Measurements from ENCODE around the gene GIMAP5. TPM values are rescaled to one million over a fixed set of nuclear protein-coding genes. Genes with fewer than 3 reads are reported as not detected.

Gene GIMAP5
- total and polyA plus RNA-seq, 2 of the 13 experiments (the other 11 are each of a cell fraction or from before 2014, with no cell fraction given) = not detected

DNA sequence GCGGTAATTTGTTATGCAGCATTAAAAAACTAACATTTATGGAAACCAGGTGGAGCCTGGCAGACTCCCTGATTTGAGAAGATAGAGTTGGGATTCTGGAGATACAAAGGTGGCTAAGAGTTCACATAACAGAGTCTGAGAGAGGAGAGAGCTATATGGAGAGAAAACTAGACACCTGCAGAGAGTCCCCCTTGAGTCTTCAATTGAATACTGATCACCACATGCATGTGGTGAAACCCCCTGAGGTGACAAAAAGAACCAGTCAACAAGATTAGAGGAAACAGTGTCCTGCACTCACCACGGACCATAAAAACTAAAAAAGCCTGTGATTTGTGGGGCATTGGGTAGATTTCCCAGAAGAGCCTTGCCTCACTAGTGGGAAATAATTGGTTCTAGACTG lies 41.6 kb upstream of the GIMAP5 start (continued):
- TF ChIP-seq NR1H2 (CRISPR knock-in tag; IDR thresholded peaks at IDR 0.05; ENCODE audit: borderline replicate concordance, low read depth) (no peak), ZNF12 (CRISPR knock-in tag; IDR thresholded peaks at IDR 0.05) (no peak), ZSCAN29 (CRISPR knock-in tag; conservative IDR thresholded peaks at IDR 0.05) (no peak), ZNF607 (CRISPR knock-in tag; IDR thresholded peaks at IDR 0.05; ENCODE audit: borderline replicate concordance) (no peak), ZBTB43 (CRISPR knock-in tag; conservative IDR thresholded peaks at IDR 0.05) (no peak), ZNF124 (CRISPR knock-in tag; IDR thresholded peaks at IDR 0.05) (no peak)

- no peak for TF ChIP-seq NR0B2 (CRISPR knock-in tag; IDR thresholded peaks at IDR 0.05)
- no peak for TF ChIP-seq ZNF569 (CRISPR knock-in tag; IDR thresholded peaks at IDR 0.05; ENCODE audit: borderline replicate concordance)
- no peak for TF ChIP-seq ZNF343 (CRISPR knock-in tag; IDR thresholded peaks at IDR 0.05)
- TF ChIP-seq, protein P1, sequence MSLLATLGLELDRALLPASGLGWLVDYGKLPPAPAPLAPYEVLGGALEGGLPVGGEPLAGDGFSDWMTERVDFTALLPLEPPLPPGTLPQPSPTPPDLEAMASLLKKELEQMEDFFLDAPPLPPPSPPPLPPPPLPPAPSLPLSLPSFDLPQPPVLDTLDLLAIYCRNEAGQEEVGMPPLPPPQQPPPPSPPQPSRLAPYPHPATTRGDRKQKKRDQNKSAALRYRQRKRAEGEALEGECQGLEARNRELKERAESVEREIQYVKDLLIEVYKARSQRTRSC (CRISPR knock-in tag; IDR thresholded peaks at IDR 0.05; ENCODE audit: low read depth) = no peak
- no peak for TF ChIP-seq AHDC1 (CRISPR knock-in tag; IDR thresholded peaks at IDR 0.05; ENCODE audit: borderline replicate concordance)
- TF ChIP-seq, protein P2, sequence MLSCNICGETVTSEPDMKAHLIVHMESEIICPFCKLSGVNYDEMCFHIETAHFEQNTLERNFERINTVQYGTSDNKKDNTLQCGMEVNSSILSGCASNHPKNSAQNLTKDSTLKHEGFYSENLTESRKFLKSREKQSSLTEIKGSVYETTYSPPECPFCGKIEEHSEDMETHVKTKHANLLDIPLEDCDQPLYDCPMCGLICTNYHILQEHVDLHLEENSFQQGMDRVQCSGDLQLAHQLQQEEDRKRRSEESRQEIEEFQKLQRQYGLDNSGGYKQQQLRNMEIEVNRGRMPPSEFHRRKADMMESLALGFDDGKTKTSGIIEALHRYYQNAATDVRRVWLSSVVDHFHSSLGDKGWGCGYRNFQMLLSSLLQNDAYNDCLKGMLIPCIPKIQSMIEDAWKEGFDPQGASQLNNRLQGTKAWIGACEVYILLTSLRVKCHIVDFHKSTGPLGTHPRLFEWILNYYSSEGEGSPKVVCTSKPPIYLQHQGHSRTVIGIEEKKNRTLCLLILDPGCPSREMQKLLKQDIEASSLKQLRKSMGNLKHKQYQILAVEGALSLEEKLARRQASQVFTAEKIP (CRISPR knock-in tag; IDR thresholded peaks at IDR 0.05; ENCODE audit: borderline replicate concordance) = no peak
- 5% methylated on average over 1 of the region's 1 CpG for WGBS (ENCODE audit: low lambda C conversion rate)
- FAIRE-seq (no peak), DNase-seq (ENCODE audit: low spot score) (no peak), ATAC-seq (no peak)
- ChIA-PET POLR2A (no interaction called here), CTCF (ENCODE audit: low intra/inter-chr PET ratio, low total read pairs) (no interaction called here)
- H4K20me1 ChIP-seq (ENCODE audit: insufficient read depth, low read length) = no peaks in the 10 kb centered on the region
- in situ Hi-C loops (cut with HindIII; ENCODE audit: extremely low pct_ligation_motif_present, low pct_unique_long_range_greater_than_20kb) = no loop called here
- H3K9ac ChIP-seq (ENCODE audit: insufficient read depth, low read depth, low read length) = no peak overlapping the region
- no TSS peak for BruUV-seq (replicated peaks)
- no peaks in the 10 kb centered on the region for H3K36me3 ChIP-seq (replicated peaks in 1 of 2; ENCODE audit: control insufficient read depth in 1 of 2, insufficient read depth in 2 of 2, low read length in 2 of 2)
- no peak overlapping the region for H3K4me2 ChIP-seq (ENCODE audit: low read depth, low read length)
- H3K79me2 ChIP-seq (ENCODE audit: insufficient read depth, low read length) = no peaks in the 10 kb centered on the region
- no peak overlapping the region for H2AFZ ChIP-seq (ENCODE audit: low read length)
- no peaks in the 10 kb centered on the region for H3K27me3 ChIP-seq (ENCODE audit: control insufficient read depth in 1 of 2, insufficient read depth in 2 of 2, low read length in 2 of 2)
- H3K9me3 ChIP-seq (ENCODE audit: low read length) = peaks cover 14% of the 10 kb centered on the region
- H3K4me3 ChIP-seq (replicated peaks in 1 of 3; ENCODE audit: insufficient read depth in 1 of 3, low read depth in 2 of 3, low read length in 3 of 3) = no peak overlapping the region
- H3K4me1 ChIP-seq (ENCODE audit: insufficient read depth, low read length) = no peaks in the 10 kb centered on the region
- no peak overlapping the region for H3K27ac ChIP-seq (ENCODE audit: extremely low read length, insufficient read depth, low read length)
- intact Hi-C loops (cut with micrococcal nuclease; ENCODE audit: unreplicated experiment) = no loop called here
These were observed 34.0 kb upstream of the GIMAP5 start for GRCh38 chr7:150703209-150703608.
